Activated naive CD8-positive, alpha-beta T cell treated with anti-CD3 and anti-CD28 coated beads, Interleukin-2, amount 50 U/mL, for 24 hours (primary cell): Measurements from ENCODE around the gene GALNT9.

Experiments used
- ATAC-seq: fragments of 150-1000 bp; cut with Tn5 transposase; one replicate; pipeline ENCODE4 v1.10.0; 2021
- DNase-seq: peaks from one replicate; pipeline ENCODE4 v3.0.0; 2021
- H3K27ac Mint-ChIP-seq: one replicate; pipeline ENCODE4 v1.8.0; 2021; ENCODE audit warnings: mild to moderate bottlenecking, mixed read lengths
- H3K27me3 Mint-ChIP-seq: one replicate; pipeline ENCODE4 v1.8.0; 2021; ENCODE audit warnings: mixed read lengths
- H3K36me3 Mint-ChIP-seq: one replicate; pipeline ENCODE4 v1.8.0; 2021; ENCODE audit warnings: low read depth, mixed read lengths
- H3K4me1 Mint-ChIP-seq: one replicate; pipeline ENCODE4 v1.8.0; 2021; ENCODE audit warnings: mixed read lengths
- H3K4me3 Mint-ChIP-seq: one replicate; pipeline ENCODE4 v1.8.0; 2021; ENCODE audit warnings: mild to moderate bottlenecking, moderate library complexity, mixed read lengths
- H3K9me3 Mint-ChIP-seq: one replicate; pipeline ENCODE4 v1.8.0; 2021; ENCODE audit warnings: mixed read lengths

The GALNT9 gene

DNA sequence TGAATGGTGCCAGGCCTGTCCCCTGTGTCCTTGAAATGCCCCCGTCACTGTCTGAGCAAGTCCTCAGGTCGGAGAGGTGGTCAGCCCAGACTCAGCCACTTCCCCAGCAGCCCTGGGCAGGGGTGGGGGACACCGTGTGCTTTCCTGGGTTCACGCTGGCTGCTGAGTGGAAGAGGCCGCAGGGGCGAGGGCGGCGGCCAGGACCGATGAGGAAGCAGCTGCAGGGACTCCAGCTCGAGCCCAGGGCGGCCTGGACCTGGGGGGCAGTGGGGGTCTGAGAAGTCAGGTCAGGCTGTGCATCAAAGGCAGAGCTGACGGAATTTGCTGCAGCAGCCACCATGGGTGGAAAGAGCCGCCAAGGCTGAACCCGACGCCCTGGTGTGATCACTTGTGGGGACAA lies 156.8 kb downstream of the GALNT9 start:
- H3K4me3 Mint-ChIP-seq, result no peak overlapping the region
- peaks cover 6% of the 10 kb centered on the region for H3K27me3 Mint-ChIP-seq

DNA sequence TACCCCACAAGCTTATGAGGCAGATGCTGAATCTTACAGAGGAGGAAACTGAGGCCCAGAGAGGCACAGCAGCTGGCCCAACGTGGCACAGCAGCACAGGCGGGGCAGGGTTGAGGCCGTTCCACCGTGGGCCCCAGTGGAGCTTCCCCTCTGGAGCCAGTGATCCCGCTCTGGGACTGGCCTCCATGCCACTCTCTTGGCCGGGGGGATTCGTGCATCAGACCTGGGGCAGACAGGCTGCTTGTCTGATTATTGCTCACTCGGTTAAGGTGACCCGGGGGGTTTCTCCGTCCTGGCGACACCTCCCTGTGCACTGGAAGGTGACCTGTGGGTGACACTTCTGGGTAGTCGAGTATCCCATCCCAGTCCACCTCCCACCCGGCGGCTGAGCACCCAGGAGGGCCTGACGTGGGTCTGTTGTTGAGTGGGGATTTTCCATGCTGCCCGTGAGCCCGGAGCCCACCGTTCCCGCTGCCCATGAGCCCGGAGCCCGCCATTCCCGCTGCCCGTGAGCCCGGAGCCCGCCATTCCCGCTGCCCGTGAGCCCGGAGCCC lies 157.3 kb downstream of the GALNT9 start:
- no peak for DNase-seq
- ATAC-seq, result no peak
- peaks cover 12% of the 10 kb centered on the region for H3K4me1 Mint-ChIP-seq
- H3K27ac Mint-ChIP-seq, result no peak overlapping the region
- H3K27me3 Mint-ChIP-seq, result peaks cover 6% of the 10 kb centered on the region
- peaks cover under 1% of the 10 kb centered on the region for H3K9me3 Mint-ChIP-seq
- no peak overlapping the region for H3K4me3 Mint-ChIP-seq
- no peaks in the 10 kb centered on the region for H3K36me3 Mint-ChIP-seq

More for the DNA sequence above, 156.8 kb downstream of the GALNT9 start:
- ATAC-seq (no peak), DNase-seq (no peak)
- no peak overlapping the region for H3K27ac Mint-ChIP-seq
- H3K36me3 Mint-ChIP-seq, result no peaks in the 10 kb centered on the region
- H3K4me1 Mint-ChIP-seq, result peaks cover 11% of the 10 kb centered on the region
- no peaks in the 10 kb centered on the region for H3K9me3 Mint-ChIP-seq

DNA sequence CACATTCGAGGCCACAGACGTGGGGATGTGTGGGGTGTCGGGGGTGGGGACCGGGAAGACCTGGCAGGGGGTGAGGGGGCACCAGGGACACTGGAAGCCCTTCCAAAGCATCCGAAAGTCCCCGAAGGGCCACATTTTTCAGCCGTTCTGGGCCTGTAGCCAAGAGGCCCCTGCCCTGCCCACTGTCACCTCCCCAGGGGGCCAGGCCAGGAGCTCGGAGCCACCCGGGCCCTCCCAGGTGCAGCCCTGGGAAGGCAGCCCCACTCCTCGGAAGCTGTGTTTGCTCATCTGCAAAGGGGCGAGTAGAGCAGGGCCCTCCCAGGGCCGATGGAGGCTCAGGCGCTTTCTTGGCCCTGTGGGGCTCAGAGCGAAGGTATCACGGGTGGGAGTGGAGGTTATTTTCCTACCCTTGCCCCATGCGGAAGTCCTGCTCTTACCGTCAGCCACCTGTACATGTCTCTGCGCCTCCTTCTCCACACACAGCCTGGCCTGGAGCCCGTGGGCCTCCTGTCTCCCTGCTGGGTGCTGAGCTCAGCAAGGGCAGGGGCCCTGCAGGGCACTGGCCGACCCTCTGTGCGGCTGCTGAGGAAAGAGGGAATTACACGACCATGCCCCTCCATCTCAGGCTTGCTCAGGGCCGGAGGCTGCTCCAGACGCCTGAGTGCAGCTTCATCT lies 158.0 kb downstream of the GALNT9 start:
- peaks cover 5% of the 10 kb centered on the region for H3K27me3 Mint-ChIP-seq
- no peak for DNase-seq

DNA sequence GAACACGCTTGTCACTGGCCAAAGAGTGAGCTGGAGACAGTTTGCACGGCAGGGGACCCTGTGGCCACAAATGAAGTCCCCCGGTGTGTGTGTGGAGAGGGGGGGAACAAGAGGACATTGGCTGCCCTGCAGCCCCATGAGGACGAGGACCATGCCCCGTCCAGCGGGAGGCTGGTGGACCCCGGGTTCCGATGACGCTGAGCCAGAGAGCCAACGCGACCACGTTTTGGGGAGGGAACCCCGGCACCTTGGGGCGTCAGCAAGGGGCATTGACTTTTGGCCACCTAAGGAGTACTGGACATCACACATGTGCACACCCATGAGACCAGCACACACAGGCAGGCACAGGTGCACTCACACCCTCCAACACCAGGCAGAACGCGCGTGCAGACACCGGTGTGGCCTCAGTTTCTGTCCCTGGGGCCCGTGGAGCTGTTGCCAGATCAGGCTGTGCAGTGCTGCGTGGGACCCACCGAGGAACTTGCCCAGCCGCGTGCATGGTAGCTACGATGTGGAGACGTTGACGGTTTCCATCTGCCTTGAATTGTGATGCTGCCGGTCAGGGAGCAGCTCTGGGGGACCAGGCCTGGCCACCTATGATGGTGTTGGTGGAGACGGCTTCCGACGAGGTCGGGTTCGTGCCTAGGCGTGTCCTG lies 158.6 kb downstream of the GALNT9 start:
- DNase-seq, result no peak
- no peak overlapping the region for H3K27ac Mint-ChIP-seq
- H3K36me3 Mint-ChIP-seq, result no peaks in the 10 kb centered on the region
- peaks cover 5% of the 10 kb centered on the region for H3K27me3 Mint-ChIP-seq
- peaks cover 5% of the 10 kb centered on the region for H3K9me3 Mint-ChIP-seq
- no peak overlapping the region for H3K4me3 Mint-ChIP-seq
- no peak for ATAC-seq
- peaks cover 12% of the 10 kb centered on the region for H3K4me1 Mint-ChIP-seq

More for the DNA sequence above, 158.0 kb downstream of the GALNT9 start:
- H3K27ac Mint-ChIP-seq, result no peak overlapping the region
- H3K36me3 Mint-ChIP-seq, result no peaks in the 10 kb centered on the region
- ATAC-seq, result no peak
- no peak overlapping the region for H3K4me3 Mint-ChIP-seq
- peaks cover 12% of the 10 kb centered on the region for H3K4me1 Mint-ChIP-seq
- H3K9me3 Mint-ChIP-seq, result peaks cover 5% of the 10 kb centered on the region

DNA sequence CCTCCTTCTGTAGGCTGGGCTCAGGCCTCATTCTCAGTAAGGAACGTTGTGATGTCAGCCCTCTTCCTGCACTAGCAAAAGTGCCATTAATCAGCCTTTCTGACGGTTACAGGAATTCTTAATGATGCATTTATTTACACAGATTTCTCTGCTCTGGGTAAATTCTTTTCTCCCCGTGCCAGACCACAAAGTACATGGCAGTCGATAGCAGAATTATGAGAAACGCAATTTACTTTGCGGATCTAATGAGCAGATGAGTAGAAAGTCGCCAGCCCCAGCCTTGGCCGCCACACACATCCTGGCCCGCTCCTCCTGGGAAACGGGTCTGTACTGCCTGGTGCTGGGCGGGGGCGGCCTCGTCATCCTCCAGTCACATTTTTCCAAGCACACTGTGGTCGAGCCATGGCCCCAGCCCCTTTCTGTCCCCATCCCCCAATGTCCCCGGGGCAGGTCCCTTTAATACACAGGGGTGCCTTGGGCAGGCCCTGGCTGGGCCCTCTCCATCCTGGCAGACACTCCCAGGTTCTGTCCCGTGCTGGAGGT lies 159.2 kb downstream of the GALNT9 start:
- Mint-ChIP-seq H3K4me1 (peaks cover 12% of the 10 kb centered on the region), H3K4me3 (no peak overlapping the region), H3K27ac (no peak overlapping the region), H3K36me3 (no peaks in the 10 kb centered on the region), H3K9me3 (peaks cover 5% of the 10 kb centered on the region), H3K27me3 (peaks cover 5% of the 10 kb centered on the region)
- no peak for ATAC-seq
- DNase-seq, result no peak

DNA sequence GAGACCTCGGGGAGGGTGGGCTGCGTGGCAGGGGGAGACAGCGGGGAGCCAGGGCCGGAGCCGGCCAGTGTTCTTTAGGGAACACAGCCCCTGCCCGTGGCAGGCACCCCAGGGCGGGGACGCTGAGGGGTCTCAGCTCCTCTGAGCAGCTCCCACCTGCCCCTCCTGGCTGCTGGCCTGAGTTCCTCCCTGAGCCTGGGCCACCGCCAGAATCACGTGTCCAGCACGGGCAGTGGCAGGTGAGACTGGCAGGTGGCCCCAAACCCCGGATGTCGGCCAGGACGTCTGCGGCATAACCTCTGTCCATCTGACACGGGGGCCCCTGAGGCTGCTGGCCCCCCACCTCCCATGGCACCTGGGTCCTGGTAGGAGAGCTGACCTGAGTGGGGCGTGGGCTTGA lies 160.0 kb downstream of the GALNT9 start:
- Mint-ChIP-seq H3K36me3 (no peaks in the 10 kb centered on the region), H3K9me3 (peaks cover 5% of the 10 kb centered on the region), H3K27ac (no peak overlapping the region), H3K27me3 (peaks cover 5% of the 10 kb centered on the region), H3K4me3 (no peak overlapping the region), H3K4me1 (peaks cover 11% of the 10 kb centered on the region)
- no peak for DNase-seq
- ATAC-seq, result no peak

DNA sequence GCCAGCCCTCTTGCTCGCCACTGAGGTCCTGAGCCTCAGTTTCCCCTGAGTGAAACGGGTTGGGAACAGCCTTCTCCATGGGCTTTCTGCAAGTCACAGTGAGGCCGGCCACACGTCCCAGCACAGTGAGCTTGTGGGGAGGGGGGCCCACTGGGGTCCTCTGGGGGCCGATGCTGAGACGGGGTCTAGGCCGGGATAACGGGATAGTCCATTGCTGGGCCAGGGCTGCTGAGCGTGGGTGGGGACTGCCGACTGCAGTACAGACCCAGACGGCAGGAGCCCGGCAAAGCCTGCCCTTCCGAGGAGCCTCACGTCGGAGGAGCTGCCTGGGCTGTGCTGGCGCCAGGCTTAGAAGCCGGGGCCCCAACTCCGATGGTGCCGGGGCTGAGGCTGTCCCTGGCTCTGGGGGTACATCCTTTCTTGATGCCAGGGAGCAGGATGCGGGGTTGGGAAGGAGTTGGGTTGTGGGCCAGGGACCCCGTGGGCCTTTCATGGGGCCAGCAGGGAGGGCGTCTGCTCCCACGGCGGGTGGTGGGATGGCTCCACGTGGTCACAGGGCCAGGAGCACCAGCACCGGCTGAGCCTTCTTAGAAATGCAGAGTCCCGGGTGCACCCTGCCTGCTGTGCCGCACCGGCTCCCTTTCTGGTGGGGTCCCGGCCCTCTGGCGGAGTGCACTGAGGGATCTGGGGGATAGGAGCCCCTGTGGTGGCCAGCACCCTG lies 160.9 kb downstream of the GALNT9 start:
- Mint-ChIP-seq H3K4me1 (peaks cover 12% of the 10 kb centered on the region), H3K27ac (no peak overlapping the region), H3K27me3 (peaks cover 4% of the 10 kb centered on the region), H3K9me3 (peaks cover 5% of the 10 kb centered on the region), H3K4me3 (no peak overlapping the region), H3K36me3 (no peaks in the 10 kb centered on the region)
- DNase-seq, result no peak
- ATAC-seq, result no peak

DNA sequence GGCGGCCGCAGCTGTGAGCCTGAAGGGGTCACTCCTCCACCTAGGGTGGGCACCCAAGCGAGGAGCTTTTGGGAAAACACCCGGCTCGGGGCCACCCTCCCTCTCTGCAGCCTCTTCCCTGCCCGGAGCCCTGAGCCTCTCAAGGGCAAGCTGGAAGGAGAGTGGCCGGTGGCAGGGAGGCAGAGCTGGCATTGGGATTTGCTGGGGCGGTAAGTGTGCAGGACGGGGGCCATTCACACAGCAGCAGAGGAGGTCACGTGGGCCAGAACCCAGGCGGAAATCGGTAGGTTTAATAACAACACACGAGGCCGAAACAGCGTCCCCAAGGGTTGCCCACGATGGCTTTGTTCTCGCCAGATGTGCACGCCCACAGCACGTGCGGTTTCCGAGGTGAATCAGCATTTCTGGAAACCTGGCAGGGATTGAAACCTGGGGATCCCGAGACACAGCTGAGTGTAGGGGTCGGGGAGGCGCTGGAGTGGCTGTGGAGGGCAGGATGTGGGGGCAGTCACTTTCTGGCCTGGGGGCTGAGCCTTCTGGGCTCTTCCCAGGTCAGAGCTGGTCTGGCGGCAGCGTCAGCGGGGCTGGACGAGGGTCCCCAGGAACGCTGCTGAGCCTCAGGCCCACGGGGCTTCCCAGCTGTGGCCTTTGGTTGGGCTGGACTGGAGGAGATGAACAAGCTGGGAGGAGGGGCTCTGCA lies 161.6 kb downstream of the GALNT9 start:
- ATAC-seq (no peak), DNase-seq (no peak)
- H3K27me3 Mint-ChIP-seq, result no peaks in the 10 kb centered on the region
- H3K9me3 Mint-ChIP-seq, result peaks cover 5% of the 10 kb centered on the region
- no peaks in the 10 kb centered on the region for H3K36me3 Mint-ChIP-seq
- peaks cover 9% of the 10 kb centered on the region for H3K4me1 Mint-ChIP-seq
- no peak overlapping the region for H3K4me3 Mint-ChIP-seq
- no peak overlapping the region for H3K27ac Mint-ChIP-seq

DNA sequence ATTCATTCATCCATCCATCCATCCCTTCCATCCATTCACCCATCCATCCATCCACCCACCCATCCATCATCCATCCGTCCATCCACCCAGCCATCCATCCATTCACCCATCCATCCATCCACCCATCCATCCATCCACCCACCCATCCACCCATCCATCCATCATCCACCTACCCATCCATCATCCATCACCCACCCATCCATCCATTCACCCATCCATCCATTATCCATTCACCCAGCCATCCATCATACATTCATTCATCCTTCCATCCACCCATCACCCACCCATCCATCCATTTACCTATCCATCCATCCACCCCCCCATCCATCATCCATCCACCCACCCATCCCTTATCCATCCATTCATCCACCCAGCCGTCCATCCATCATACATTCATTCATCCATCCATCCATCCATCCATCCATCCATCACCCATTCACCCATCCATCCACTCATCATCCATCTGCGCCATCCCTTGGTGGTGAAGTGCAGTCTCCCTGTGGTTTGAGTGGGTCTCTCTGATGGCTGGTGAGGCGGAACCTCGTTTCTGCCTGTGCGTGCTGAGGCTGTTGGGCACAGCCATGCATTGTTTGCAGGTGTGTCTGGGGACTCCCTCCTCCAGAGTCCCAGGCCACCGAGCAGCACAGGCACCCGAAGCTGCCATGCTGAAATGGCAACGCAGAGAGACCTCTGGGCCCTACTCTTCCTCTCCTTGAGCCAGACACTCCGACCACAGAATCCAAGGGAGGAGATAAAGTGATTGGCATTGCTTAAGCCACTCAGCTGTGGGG lies 162.4 kb downstream of the GALNT9 start:
- ATAC-seq (no peak), DNase-seq (no peak)
- H3K9me3 Mint-ChIP-seq, result peaks cover 5% of the 10 kb centered on the region
- no peak overlapping the region for H3K4me3 Mint-ChIP-seq
- H3K27me3 Mint-ChIP-seq, result no peaks in the 10 kb centered on the region
- H3K36me3 Mint-ChIP-seq, result no peaks in the 10 kb centered on the region
- H3K4me1 Mint-ChIP-seq, result peaks cover 9% of the 10 kb centered on the region
- no peak overlapping the region for H3K27ac Mint-ChIP-seq

DNA sequence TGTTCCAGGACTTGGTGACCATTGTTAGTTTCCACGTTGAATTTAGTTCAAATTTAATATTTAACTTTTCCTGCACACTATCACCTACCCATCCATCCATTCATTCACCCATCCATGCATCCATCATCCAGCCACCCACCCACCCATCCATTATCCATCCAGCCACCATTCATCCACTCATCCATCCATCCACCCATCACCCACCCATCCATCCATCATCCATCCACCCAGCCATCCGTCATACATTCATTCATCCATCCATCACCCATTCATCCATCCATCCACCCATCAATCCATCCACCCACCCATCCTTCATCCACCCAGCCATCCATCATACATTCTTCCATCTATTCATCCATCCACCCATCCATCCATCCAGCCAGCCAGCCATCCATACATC lies 163.3 kb downstream of the GALNT9 start:
- Mint-ChIP-seq H3K9me3 (peaks cover 5% of the 10 kb centered on the region), H3K4me1 (peaks cover 9% of the 10 kb centered on the region)
- ATAC-seq, result no peak

DNA sequence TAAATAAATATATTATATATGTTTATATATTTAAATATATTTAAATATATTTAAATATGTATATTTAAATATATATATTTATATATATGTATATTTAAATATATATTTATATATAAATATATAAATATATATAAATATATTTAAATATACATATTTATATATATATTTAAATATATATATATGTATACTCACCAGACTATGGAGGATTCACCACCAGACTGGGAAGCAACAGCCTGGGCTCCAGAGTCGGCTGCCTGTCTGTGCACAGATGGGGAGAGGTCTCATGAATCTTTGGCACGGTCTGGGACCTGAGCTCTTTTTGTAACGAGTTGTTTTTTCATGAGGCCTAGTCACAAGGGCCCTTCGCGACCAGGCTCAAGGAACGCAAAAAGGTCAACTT lies 163.8 kb downstream of the GALNT9 start:
- Mint-ChIP-seq H3K4me1 (peaks cover 9% of the 10 kb centered on the region), H3K4me3 (no peak overlapping the region), H3K9me3 (peaks cover 5% of the 10 kb centered on the region), H3K36me3 (no peaks in the 10 kb centered on the region), H3K27ac (no peak overlapping the region), H3K27me3 (no peaks in the 10 kb centered on the region)
- DNase-seq, result no peak
- no peak for ATAC-seq

More for the DNA sequence above, 163.3 kb downstream of the GALNT9 start:
- Mint-ChIP-seq H3K36me3 (no peaks in the 10 kb centered on the region), H3K27me3 (no peaks in the 10 kb centered on the region), H3K27ac (no peak overlapping the region), H3K4me3 (no peak overlapping the region)
- DNase-seq, result no peak

DNA sequence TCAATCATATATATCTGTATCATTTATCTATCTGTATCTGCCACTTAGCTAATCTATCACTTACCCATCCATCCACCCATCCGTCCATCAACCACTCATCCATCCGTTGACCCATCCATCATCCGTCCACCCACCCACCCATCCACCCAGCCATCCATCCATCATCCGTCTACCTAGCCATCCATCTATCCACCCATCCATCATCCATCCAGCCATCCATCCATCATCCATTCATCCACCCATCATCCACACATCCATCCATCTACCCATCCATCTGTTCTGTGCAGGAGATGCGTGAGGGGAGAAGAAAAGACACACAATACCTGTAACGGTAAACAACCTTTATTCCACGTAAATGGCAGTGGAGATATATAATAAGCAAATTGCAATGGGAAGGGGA lies 165.0 kb downstream of the GALNT9 start:
- no peak for ATAC-seq

DNA sequence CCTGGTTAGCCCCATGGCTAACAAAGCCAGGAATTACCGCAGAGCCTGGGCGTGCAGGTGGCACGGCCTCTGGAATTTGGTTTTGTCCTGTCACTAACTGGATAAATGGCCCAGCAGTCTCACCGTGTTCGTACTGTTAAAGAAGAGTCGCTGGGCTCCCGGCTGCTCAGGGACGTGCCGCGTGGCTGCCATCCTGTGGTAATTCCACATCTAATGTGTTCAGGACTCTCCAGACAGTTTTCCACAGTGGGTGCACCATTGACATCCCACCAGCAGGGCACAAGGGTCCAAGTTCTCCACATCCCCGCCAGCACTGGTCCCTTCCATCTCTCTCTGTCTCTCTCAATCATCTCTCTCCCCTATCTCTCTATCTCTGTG lies 165.5 kb downstream of the GALNT9 start:
- peaks cover 9% of the 10 kb centered on the region for H3K4me1 Mint-ChIP-seq

More for the DNA sequence above, 165.0 kb downstream of the GALNT9 start:
- Mint-ChIP-seq H3K36me3 (no peaks in the 10 kb centered on the region), H3K9me3 (peaks cover 5% of the 10 kb centered on the region), H3K4me1 (peaks cover 9% of the 10 kb centered on the region), H3K27ac (no peak overlapping the region), H3K4me3 (no peak overlapping the region), H3K27me3 (no peaks in the 10 kb centered on the region)
- DNase-seq, result no peak

More for the DNA sequence above, 165.5 kb downstream of the GALNT9 start:
- Mint-ChIP-seq H3K4me3 (no peak overlapping the region), H3K9me3 (peaks cover 5% of the 10 kb centered on the region), H3K27ac (no peak overlapping the region), H3K27me3 (no peaks in the 10 kb centered on the region), H3K36me3 (no peaks in the 10 kb centered on the region)
- no peak for ATAC-seq
- no peak for DNase-seq
